ENCODE results near the gene C17orf75.

- no peak for TF ChIP-seq CTCF (IDR thresholded peaks at IDR 0.05; ENCODE audit: insufficient read depth, low read length, poor library complexity, severe bottlenecking)
- TF ChIP-seq EZH2phosphoT487 (conservative IDR thresholded peaks at IDR 0.05; ENCODE audit: low read length) = no peak
These were observed 44.0 kb upstream of the C17orf75 start for GRCh38 chr17:32385971-32386370.

Measured in SU-DHL-6 (cell line).